Ovary (tissue), 9 donors: ENCODE data around the gene HOXA5. TPM values are rescaled to one million over a fixed set of nuclear protein-coding genes. Genes with fewer than 3 reads are reported as not detected.

ENCODE experiments used
- DNase-seq, 5 donors: peaks; one replicate each; pipeline ENCODE4 v3.0.0-alpha.2; 2019 to 2020
- H3K27ac ChIP-seq, 2 donors: fragments of 200-600 bp; one replicate each; pipeline versions ENCODE4 v1.5.1 to v1.8.0; 2019 to 2022
- H3K27me3 ChIP-seq: fragments of 200-600 bp; one replicate; pipeline ENCODE4 v1.8.0; 2022
- H3K36me3 ChIP-seq: fragments of 200-600 bp; sonication (generic); one replicate; pipeline ENCODE4 v1.5.1; 2019
- H3K4me1 ChIP-seq: one replicate; pipeline ENCODE4 v1.8.1; 2013; ENCODE audit warnings: mild to moderate bottlenecking, moderate library complexity; ENCODE audit not compliant: insufficient read depth
- H3K4me3 ChIP-seq: fragments of 200-600 bp; sonication (generic); one replicate; pipeline ENCODE4 v1.5.1; 2017
- H3K9me3 ChIP-seq, 2 donors: fragments of 200-600 bp in 1 of 2; sonication (generic) in 1 of 2; one replicate each; pipeline versions ENCODE4 v1.5.1 to v1.8.1; 2013 to 2019; ENCODE audit warnings: mild to moderate bottlenecking in 1 of 2, moderate library complexity in 1 of 2
- EP300 ChIP-seq: sonication (generic); formaldehyde crosslinking; IDR thresholded peaks from one replicate; pipeline ENCODE4 v1.6.1; 2017; ENCODE audit warnings: antibody characterized with exemption
- POLR2A ChIP-seq: fragments of 450-650 bp; IDR thresholded peaks from one replicate; pipeline ENCODE4 v1.6.1; 2017; ENCODE audit warnings: antibody characterized with exemption, mild to moderate bottlenecking, moderate library complexity
- WGBS, 3 donors: extraction: QIAGEN DNeasy Blood & Tissue Kit in 1 of 3; methylation state at CpG; one replicate each; pipeline versions ENCODE4 v1.1.5 to v1.1.7; 2013 to 2017; 5-methylcytosine and 5-hydroxymethylcytosine counted together
- intact Hi-C, 4 donors: fragments of 100-400 bp; cut with DNase I; formaldehyde crosslinking; loops; one replicate each; pipeline versions ENCODE4 v1.11.0 to v1.15.1; 2022 to 2023
- polyA plus RNA-seq, 2 donors: library from polyadenylated mRNA; stranded (reverse); fragments of 200-250 nt in 1 of 2; fragments of 350-450 nt in 1 of 2; fragmentation: Illumina TruSeq in 1 of 2; extraction: RNeasy Lipid Tissue Mini Kit (QIAGEN cat#74804) in 1 of 2; gene quantifications; one replicate each; pipeline ENCODE4 v1.2.3, GENCODE V29; 2013 to 2014
- total RNA-seq, 7 donors: library from RNA; depleted of rRNA in 2 of 7; stranded (reverse); fragments of >200 nt in 2 of 7; fragmentation: NEBNext Ultra II Directional in 3 of 7; extraction: Animal tissue kit (Norgen Biotek cat#: 25700) in 3 of 7; gene quantifications; one replicate each; pipeline versions ENCODE4 v1.1.0 to v1.2.4, GENCODE V29; 2016 to 2023
- TF ChIP-seq, protein P1 (sequence below), 3 donors: fragments of 450-650 bp in 2 of 3; fragments of 200-600 bp in 1 of 3; IDR thresholded peaks; one replicate each; pipeline versions ENCODE4 v1.5.1 to v1.8.0; 2016 to 2022; ENCODE audit warnings: antibody characterized with exemption in 3 of 3, mild to moderate bottlenecking in 1 of 3
- donor health status: DM: no; HTN: no; CAD: no; lungs with moderate emphysema.
- donor health status: DM: no; HTN: no; CAD: no.
- donor health status: Bipolar disorder and iron deficiency.
- donor health status: DM: yes; HTN: yes; CAD: no.
- donor health status: DM: no; HTN: no; CAD: no.
- donor health status: DM: yes; HTN: yes; CAD: no.

The HOXA5 gene
- total and polyA plus RNA-seq, 9 donors = 0.40 to 29.6 (median 1.8) TPM

DNA sequence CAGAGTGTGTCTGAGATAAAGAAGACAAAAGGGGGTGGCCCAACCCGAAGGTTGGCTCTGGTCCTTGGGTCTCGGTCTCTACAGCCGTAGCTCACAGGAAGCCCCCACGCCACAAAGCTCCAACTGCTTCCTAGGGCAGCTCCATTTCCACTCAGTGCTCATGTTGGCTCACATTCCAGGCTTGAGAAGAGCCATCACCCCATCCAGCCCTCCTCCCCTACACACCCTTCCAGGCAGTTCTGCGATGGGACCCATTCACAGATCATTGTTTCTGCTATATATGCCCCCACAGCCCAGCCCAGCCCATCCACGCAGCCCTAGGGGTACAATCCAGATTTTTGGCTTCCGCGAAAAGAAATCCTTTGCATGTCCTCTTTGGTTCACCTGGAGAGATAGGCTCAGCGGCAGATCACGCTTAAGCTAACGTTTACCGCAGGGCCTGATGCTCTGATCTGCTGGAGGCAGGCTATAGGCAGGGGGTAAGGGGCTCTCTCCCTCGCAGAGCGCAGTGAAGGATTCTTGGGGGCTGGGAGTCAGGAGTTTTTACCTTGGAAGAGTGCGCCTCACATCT, 47.8 kb upstream of the HOXA5 start:
- Histone ChIP-seq H3K4me1 (peaks cover 2% of the 10 kb centered on the region), H3K4me3 (peak overlapping the region; percentile 38), H3K9me3 (no peaks in the 10 kb centered on the region), H3K27me3 (peaks cover 8% of the 10 kb centered on the region), H3K36me3 (no peaks in the 10 kb centered on the region), H3K27ac (no peak overlapping the region)
- no peak for DNase-seq
- 35 to 56% (median 41%) methylated on average over 15 of the region's 15 CpGs for WGBS, 3 donors
- TF ChIP-seq, protein P1, sequence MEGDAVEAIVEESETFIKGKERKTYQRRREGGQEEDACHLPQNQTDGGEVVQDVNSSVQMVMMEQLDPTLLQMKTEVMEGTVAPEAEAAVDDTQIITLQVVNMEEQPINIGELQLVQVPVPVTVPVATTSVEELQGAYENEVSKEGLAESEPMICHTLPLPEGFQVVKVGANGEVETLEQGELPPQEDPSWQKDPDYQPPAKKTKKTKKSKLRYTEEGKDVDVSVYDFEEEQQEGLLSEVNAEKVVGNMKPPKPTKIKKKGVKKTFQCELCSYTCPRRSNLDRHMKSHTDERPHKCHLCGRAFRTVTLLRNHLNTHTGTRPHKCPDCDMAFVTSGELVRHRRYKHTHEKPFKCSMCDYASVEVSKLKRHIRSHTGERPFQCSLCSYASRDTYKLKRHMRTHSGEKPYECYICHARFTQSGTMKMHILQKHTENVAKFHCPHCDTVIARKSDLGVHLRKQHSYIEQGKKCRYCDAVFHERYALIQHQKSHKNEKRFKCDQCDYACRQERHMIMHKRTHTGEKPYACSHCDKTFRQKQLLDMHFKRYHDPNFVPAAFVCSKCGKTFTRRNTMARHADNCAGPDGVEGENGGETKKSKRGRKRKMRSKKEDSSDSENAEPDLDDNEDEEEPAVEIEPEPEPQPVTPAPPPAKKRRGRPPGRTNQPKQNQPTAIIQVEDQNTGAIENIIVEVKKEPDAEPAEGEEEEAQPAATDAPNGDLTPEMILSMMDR (IDR thresholded peaks at IDR 0.05) = no peak
- TF ChIP-seq POLR2A (no peak), EP300 (no peak)
- intact Hi-C loops = loop anchor here in 1 of 4 donors (10.0 kb wide), 1 partner anchor 584 kb away; no protein-coding TSS in a partner anchor

DNA sequence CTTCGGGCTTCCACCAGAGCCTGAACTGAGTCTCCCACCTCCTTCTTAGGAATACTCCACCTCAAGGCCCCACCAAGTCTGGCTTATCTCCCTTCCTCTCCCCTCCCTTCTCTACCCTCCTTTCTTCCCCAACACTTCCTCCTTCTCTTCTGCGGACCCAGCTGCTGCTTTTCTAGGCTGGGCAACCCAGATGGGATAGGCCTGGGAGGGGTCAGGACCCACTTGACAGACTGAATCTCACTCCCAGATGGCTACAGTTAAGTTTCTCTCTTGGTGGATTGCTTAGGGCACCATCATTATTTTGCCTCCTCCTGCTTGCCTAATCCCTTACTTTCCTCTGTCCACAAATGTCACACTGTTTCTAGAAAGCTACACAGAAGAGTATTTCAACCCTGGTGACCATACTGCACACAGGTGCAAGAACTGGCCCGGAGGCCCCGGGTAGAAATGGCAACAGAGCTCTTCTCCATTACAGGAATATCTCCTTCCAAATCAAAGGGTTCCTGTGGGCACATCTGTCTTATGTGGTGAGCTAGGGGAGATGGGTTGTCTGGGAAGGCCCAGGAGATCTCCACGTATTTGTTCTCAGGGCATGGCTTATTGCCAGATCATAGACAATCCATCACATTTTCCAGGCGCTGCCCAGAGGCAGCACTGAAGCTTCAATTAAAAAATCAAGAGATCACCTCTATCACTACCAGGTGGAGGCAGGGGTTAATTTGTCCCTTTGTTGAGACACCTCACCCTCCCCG, 46.7 kb upstream of the HOXA5 start:
- no peak for TF ChIP-seq POLR2A
- TF ChIP-seq, protein P1 (IDR thresholded peaks at IDR 0.05) = no peak
- TF ChIP-seq EP300 = no peak
- H3K4me3 ChIP-seq = no peak overlapping the region
- WGBS, 3 donors = 43 to 65% (median 58%) methylated on average over 7 of the region's 7 CpGs
- intact Hi-C loops = loop anchor here in 2 of 4 donors (10.0 kb wide), 2 partner anchors 585 to 1325 kb away; no protein-coding TSS in a partner anchor
- peaks cover 11% of the 10 kb centered on the region for H3K27me3 ChIP-seq
- DNase-seq = no peak
- H3K4me1 ChIP-seq = peaks cover 2% of the 10 kb centered on the region
- H3K27ac ChIP-seq = no peak overlapping the region
- H3K9me3 ChIP-seq = no peaks in the 10 kb centered on the region
- H3K36me3 ChIP-seq = no peaks in the 10 kb centered on the region

DNA sequence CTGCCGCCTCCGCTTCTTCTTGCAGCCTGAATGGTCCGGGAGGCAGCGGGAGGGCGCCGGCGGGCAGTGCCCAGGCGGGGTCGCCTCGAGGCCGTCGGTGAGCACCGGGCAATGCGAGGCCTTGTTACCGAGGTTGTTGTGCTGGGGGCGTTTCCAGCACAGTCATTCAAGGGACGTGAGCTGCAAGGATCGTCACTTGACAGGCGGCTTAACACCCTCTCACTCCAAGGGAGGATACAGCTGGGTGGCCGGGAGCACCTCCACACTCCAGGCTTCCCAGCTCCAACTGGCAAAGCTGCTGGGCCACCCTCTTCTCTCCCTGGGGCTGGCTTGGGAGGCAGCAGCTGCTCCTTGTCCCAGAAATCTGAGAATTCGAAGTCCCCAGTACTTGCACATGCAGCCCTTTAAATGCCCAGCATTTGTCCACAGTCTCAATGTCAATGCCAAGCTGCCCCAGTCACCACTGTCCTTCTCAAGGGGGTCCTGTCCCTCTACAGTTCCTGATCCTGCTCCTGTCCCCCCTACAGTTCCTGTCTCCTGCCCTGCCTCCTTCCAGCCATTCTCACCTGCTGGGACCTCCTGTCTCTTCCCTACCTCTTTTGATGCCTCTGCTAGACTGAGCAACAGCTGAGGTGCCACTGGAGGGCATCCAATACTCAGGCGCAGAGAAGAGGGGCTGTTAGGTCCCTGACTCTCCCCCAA, 46.0 kb upstream of the HOXA5 start:
- Histone ChIP-seq H3K27ac (no peak overlapping the region), H3K4me1 (peaks cover 4% of the 10 kb centered on the region), H3K9me3 (no peaks in the 10 kb centered on the region), H3K36me3 (no peaks in the 10 kb centered on the region), H3K27me3 (peaks cover 18% of the 10 kb centered on the region), H3K4me3 (peak overlapping the region; percentile 39)
- TF ChIP-seq, protein P1 (IDR thresholded peaks at IDR 0.05) = no peak
- TF ChIP-seq EP300 (no peak), POLR2A (no peak)
- peak in 1 of 5 donors; percentile 12 for DNase-seq
- intact Hi-C loops = loop anchor here in 1 of 4 donors (10.0 kb wide), 1 partner anchor 1325 kb away; no protein-coding TSS in a partner anchor
- 12 to 35% (median 28%) methylated on average over 22 of the region's 22 CpGs for WGBS, 3 donors
